Transverse colon (tissue), 4 donors: Measurements from ENCODE around the gene OBSCN.

ENCODE experiments used
- EP300 ChIP-seq: sonication (generic); formaldehyde crosslinking; IDR thresholded peaks from one replicate; pipeline ENCODE4 v1.6.1; 2017; ENCODE audit warnings: antibody characterized with exemption, low read depth
- POLR2A ChIP-seq: fragments of 450-650 bp; IDR thresholded peaks from one replicate; pipeline ENCODE4 v1.6.1; 2016; ENCODE audit warnings: antibody characterized with exemption, mild to moderate bottlenecking, moderate library complexity
- POLR2AphosphoS5 ChIP-seq, 3 donors: sonication (generic); formaldehyde crosslinking; IDR thresholded peaks; one replicate each; pipeline ENCODE4 v1.6.1; 2016; ENCODE audit warnings: antibody characterized with exemption in 3 of 3
- TF ChIP-seq, protein P1 (sequence below), 5 experiments: fragments of 200-600 bp in 3 of 5; fragments of 450-650 bp in 2 of 5; sonication (generic) in 3 of 5; IDR thresholded peaks; 1 replicate in 2 of 5; 2 replicates in 3 of 5; pipeline ENCODE4 v1.5.1; 2016 to 2017; ENCODE audit warnings: antibody characterized with exemption in 5 of 5, inconsistent platforms in 3 of 5, mild to moderate bottlenecking in 2 of 5, moderate library complexity in 1 of 5

DNA sequence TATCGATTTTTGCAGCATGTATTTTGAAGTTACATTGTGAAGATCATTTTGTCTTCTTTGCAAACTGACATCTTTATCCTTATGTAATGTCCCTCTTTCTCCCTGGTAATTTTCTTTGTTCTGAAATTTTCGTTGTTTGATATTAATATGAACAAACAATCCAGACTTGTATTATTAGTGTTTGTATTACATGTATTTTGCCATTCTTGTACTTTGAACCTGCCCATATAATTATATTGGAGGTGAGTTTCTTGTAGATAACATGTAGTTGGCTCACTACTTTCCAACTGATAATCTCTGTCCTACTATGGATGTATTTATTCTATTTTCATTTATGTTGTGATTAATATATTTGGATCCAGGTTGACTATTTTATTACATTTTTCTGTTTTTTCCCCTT lies 27.1 kb downstream of the OBSCN start:
- TF ChIP-seq POLR2A (no peak), EP300 (no peak), POLR2AphosphoS5 (IDR thresholded peaks at IDR 0.05) (no peak)
- TF ChIP-seq, protein P1, sequence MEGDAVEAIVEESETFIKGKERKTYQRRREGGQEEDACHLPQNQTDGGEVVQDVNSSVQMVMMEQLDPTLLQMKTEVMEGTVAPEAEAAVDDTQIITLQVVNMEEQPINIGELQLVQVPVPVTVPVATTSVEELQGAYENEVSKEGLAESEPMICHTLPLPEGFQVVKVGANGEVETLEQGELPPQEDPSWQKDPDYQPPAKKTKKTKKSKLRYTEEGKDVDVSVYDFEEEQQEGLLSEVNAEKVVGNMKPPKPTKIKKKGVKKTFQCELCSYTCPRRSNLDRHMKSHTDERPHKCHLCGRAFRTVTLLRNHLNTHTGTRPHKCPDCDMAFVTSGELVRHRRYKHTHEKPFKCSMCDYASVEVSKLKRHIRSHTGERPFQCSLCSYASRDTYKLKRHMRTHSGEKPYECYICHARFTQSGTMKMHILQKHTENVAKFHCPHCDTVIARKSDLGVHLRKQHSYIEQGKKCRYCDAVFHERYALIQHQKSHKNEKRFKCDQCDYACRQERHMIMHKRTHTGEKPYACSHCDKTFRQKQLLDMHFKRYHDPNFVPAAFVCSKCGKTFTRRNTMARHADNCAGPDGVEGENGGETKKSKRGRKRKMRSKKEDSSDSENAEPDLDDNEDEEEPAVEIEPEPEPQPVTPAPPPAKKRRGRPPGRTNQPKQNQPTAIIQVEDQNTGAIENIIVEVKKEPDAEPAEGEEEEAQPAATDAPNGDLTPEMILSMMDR (IDR thresholded peaks at IDR 0.05): no peak
